Heart right ventricle (tissue), 16 donors: ENCODE measurements around the gene MSL2. TPM values are rescaled to one million over a fixed set of nuclear protein-coding genes. Genes with fewer than 3 reads are reported as not detected.

ENCODE experiments used
- ATAC-seq, 8 donors: fragments of 200-7000 bp; cut with Tn5 transposase; one replicate each; pipeline ENCODE4 v1.9.1; 2020; ENCODE audit warnings: mild to moderate bottlenecking in 8 of 8, moderate library complexity in 8 of 8, moderate number of reproducible peaks in 1 of 8
- DNase-seq, 2 donors: peaks; one replicate each; pipeline ENCODE4 v3.0.0-alpha.2; 2020
- H3K27ac ChIP-seq, 10 donors: fragments of 200-600 bp; sonication (generic) in 2 of 10; one replicate each; pipeline versions ENCODE4 v1.5.0 to v1.8.0; 2020 to 2022; ENCODE audit warnings: mild to moderate bottlenecking in 3 of 10
- H3K27me3 ChIP-seq, 7 donors: fragments of 200-600 bp; one replicate each; pipeline ENCODE4 v1.8.0; 2021 to 2022; ENCODE audit warnings: mild to moderate bottlenecking in 2 of 7
- H3K36me3 ChIP-seq, 9 donors: fragments of 200-600 bp; sonication (generic) in 1 of 9; one replicate each; pipeline versions ENCODE4 v1.5.0 to v1.8.0; 2020 to 2022; ENCODE audit warnings: mild to moderate bottlenecking in 2 of 9
- H3K4me1 ChIP-seq, 9 donors: fragments of 200-600 bp; sonication (generic) in 1 of 9; one replicate each; pipeline versions ENCODE4 v1.5.0 to v1.8.0; 2020 to 2022; ENCODE audit warnings: mild to moderate bottlenecking in 4 of 9
- H3K4me3 ChIP-seq, 10 donors: fragments of 200-600 bp; sonication (generic) in 2 of 10; one replicate each; pipeline versions ENCODE4 v1.5.0 to v1.8.0; 2020 to 2022; ENCODE audit warnings: mild to moderate bottlenecking in 7 of 10, moderate library complexity in 2 of 10
- H3K9me3 ChIP-seq, 11 donors: fragments of 200-600 bp in 10 of 11; sonication (generic) in 2 of 11; one replicate each; pipeline versions ENCODE4 v1.5.0 to v1.8.0; 2013 to 2022; ENCODE audit warnings: mild to moderate bottlenecking in 2 of 11, control low read depth in 1 of 11, moderate library complexity in 1 of 11
- WGBS, 2 donors: extraction: QIAGEN DNeasy Blood & Tissue Kit; methylation state at CpG; one replicate each; pipeline ENCODE4 v1.1.7; 2013; ENCODE audit warnings: inconsistent platforms in 1 of 2; 5-methylcytosine and 5-hydroxymethylcytosine counted together
- intact Hi-C, 10 donors: fragments of 100-400 bp; cut with DNase I; formaldehyde crosslinking; loops; one replicate each; pipeline versions ENCODE4 v1.11.1 to v1.14.2; 2022
- polyA plus RNA-seq, 2 donors: library from polyadenylated mRNA; stranded (reverse); fragments of 200-250 nt; gene quantifications; one replicate each; pipeline ENCODE4 v1.2.3, GENCODE V29; 2013
- total RNA-seq, 10 donors: library from RNA; stranded (reverse); fragmentation: NEBNext Ultra II Directional in 3 of 10; extraction: Animal tissue kit (Norgen Biotek cat#: 25700) in 3 of 10; gene quantifications; one replicate each; pipeline versions ENCODE4 v1.2.1 to v1.2.4, GENCODE V29; 2021 to 2023
- TF ChIP-seq, protein P1 (sequence below), 9 donors: fragments of 200-600 bp; sonication (generic) in 2 of 9; IDR thresholded peaks; one replicate each; pipeline versions ENCODE4 v1.5.0 to v1.8.0; 2021 to 2022; ENCODE audit warnings: antibody characterized with exemption in 9 of 9, mild to moderate bottlenecking in 5 of 9, moderate library complexity in 1 of 9
- donor health status: Arrhythmogenic right ventricular cardiomyopathy.
- donor health status: ischemic (EF 13 %, LVEDD 7.1; RV severe dilation, severe dysfunction).
- donor health status: healthy with polysubstance abuse.
- donor health status: DM: no; HTN: yes; CAD: no.
- donor health status: DM: no; HTN: no; CAD: no.
- donor health status: ischemic (EF 25% LVEDD 6.9; RV normal size, moderate dysfunction).
- donor health status: ischemic (EF 25% LVEDD 5.7; RV mildly dilated, moderate dysfunction).
- donor health status: healthy.
- donor health status: DM: yes; HTN: yes; CAD: no.
- donor health status: Ischemic cardiomyopathy.
- donor health status: ischemic (EF 35%, LVEDD 5.7; RV mildly dilated, moderate dysfunction).
- donor health status: nonischemic (EF 11% LVEDD 7.7; RV severe dilation, severe dysfunction).
- donor health status: DM: yes; HTN: yes; CAD: no.
- donor health status: PGD.
- donor health status: ischemic (EF 29% LVEDD 5.4; RV normal size, mild dysfunction).
- donor health status: nonischemic (EF 23%, LVEDD 6.1; RV moderate dilation, normal function).

MSL2 gene
- total and polyA plus RNA-seq, 12 donors, result 3.8 to 25.2 (median 20.1) TPM

DNA sequence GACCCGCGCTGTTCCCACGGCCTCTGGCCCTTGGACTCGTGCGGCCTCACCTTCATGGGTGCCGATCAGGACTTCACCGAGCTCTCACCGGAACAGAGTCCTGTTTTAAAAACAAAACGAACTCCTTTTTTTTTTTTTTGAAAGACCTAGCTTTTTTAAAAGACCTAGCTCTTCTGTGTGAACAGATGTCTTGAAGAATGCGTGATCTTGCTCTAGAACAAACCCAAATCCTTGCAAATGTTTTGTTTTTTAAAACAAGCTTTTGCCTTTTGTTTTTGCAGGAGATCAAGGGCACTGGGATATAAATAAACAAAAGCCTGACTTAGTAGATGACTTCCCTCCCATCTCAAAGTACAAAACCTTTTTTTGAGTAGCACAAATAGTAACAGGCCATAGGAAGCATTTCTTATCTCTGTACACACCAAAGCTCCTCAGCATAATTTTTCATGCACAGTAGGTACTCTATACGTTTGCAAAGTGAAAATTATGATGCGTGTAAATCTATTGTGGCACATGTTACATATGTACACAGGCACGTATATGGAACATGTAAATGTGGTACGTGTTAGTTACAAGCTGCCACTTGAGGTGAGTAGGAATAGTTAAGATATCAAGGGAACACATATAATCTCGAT lies 1.1 kb upstream of the MSL2 start:
- Histone ChIP-seq H3K36me3 (no peaks in the 10 kb centered on the region), H3K4me1 (peaks cover 3 to 32% (median 24%) of the 10 kb centered on the region in 9 donors), H3K27me3 (no peaks in the 10 kb centered on the region), H3K27ac (peak overlapping the region; percentile 98 to 100 (median 100)), H3K9me3 (no peaks in the 10 kb centered on the region), H3K4me3 (peak overlapping the region; percentile 70 to 95 (median 80))
- TF ChIP-seq, protein P1, sequence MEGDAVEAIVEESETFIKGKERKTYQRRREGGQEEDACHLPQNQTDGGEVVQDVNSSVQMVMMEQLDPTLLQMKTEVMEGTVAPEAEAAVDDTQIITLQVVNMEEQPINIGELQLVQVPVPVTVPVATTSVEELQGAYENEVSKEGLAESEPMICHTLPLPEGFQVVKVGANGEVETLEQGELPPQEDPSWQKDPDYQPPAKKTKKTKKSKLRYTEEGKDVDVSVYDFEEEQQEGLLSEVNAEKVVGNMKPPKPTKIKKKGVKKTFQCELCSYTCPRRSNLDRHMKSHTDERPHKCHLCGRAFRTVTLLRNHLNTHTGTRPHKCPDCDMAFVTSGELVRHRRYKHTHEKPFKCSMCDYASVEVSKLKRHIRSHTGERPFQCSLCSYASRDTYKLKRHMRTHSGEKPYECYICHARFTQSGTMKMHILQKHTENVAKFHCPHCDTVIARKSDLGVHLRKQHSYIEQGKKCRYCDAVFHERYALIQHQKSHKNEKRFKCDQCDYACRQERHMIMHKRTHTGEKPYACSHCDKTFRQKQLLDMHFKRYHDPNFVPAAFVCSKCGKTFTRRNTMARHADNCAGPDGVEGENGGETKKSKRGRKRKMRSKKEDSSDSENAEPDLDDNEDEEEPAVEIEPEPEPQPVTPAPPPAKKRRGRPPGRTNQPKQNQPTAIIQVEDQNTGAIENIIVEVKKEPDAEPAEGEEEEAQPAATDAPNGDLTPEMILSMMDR (IDR thresholded peaks at IDR 0.05), result no peak
- no peak for DNase-seq
- intact Hi-C loops, result loop anchor here in 6 of 10 donors (1.0 to 10.0 kb wide), 9 partner anchors 50 to 556 kb away; partner anchors contain the start of genes PCCB (in 3 of the 6), STAG1 (in 3 of the 6) and PPP2R3A (in 1 of the 6)
- no peak for ATAC-seq
- 13 to 18% methylated on average over 15 of the region's 15 CpGs for WGBS, 2 donors

DNA sequence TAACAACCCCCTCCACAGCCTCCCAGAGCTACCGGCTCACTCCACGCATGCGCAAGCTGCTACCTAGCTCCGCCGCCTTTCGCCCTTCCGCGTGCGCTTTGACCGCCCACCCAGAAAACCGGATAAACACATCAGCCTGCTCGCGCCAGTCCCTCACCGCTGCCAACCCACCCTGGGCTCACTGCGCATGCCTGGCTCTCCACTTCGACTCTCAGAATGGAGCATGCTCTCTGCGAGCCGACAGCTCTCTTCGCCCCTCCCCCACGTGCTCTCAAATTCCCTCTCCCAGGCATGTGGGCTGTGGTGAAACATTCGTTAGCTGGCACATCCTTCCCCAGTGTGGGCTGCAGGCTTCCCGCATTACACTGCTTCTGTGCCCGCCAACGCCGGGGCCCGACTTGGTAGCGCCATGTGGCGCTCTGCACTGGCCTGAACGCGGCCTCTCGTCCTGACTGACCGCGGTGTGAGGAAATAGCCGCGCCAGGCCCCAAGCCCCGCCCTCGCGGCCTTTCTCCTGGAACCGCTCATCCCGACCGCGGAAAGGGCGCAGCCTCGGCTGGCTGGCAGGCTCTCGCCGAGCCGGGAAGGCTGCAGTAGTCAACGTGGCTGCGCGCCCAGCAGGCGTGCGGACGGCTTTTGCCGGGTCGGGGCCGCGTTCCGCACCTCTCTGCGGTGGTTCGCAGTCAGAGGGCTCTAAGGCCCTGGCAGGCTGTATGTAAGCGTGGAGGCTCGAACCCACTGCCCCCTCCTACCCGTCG lies 445 bp upstream of the MSL2 start:
- Histone ChIP-seq H3K36me3 (no peaks in the 10 kb centered on the region), H3K9me3 (no peaks in the 10 kb centered on the region), H3K27ac (peak overlapping the region; percentile 98 to 100 (median 100)), H3K27me3 (no peaks in the 10 kb centered on the region), H3K4me1 (peaks cover 3 to 39% (median 31%) of the 10 kb centered on the region in 9 donors), H3K4me3 (peak overlapping the region; percentile 70 to 95 (median 80))
- intact Hi-C loops, result loop anchor here in 7 of 10 donors (1.0 to 10.0 kb wide), 9 partner anchors 51 to 556 kb away; partner anchors contain the start of genes PCCB (in 5 of the 7), STAG1 (in 3 of the 7) and PPP2R3A (in 1 of the 7)
- TF ChIP-seq, protein P1 (IDR thresholded peaks at IDR 0.05), result peak in 1 of 9 donors; percentile 10
- DNase-seq (peak; percentile 99), ATAC-seq (peak; percentile 89 to 96 (median 94))
- WGBS, 2 donors, result 0 to 1% methylated on average over 64 of the region's 64 CpGs

DNA sequence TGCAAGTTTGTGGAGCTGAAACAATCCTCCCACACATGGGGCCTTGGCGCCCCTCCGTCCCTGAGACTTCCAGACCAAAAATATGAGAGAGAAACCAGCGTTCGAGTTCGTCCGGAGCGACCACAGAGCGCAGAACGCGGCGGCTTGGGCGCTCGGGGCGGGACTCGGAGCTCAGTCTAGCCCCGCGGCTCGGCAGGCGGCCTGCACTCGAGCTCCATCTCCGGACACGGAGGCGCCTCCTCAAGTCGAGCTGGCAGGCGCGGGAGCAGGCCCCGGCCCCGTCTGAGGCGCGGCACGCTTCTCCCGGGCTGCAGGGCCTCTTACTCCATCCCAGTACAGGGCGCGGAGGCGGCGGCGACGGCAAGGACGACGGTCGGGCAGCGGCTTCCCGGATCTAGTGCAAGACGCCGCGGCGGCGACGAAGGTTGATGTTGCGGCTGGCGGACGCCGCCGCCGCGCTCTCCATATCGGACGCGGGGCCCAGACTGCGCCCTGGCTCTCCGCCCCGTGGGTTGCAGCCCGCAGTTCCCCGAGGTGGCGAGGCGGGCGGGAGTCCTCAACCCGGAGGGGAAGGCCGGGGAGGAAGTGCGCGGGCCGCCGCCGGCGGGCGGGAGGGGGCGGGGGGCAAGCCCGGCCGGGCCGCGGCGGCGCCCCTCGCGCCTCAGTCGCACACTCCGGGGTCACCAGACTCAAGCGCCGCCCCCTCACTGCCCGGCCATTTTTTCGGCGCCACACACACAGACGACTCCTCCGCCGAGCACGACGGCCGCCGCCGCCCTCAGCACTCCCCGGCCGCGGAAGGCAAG lies 674 bp downstream of the MSL2 start:
- H3K27me3 ChIP-seq, result no peaks in the 10 kb centered on the region
- no peaks in the 10 kb centered on the region for H3K9me3 ChIP-seq
- peaks cover 3 to 50% (median 42%) of the 10 kb centered on the region in 9 donors for H3K4me1 ChIP-seq
- ATAC-seq, result peak; percentile 10 to 71 (median 56)
- no peaks in the 10 kb centered on the region for H3K36me3 ChIP-seq
- intact Hi-C loops, result loop anchor here in 7 of 10 donors (1.0 to 10.0 kb wide), 10 partner anchors 51 to 557 kb away; partner anchors contain the start of genes PCCB (in 4 of the 7), STAG1 (in 3 of the 7) and PPP2R3A (in 1 of the 7)
- 0% methylated on average over 87 to 103 of the region's 103 CpGs for WGBS, 2 donors
- peak; percentile 83 to 84 for DNase-seq
- H3K27ac ChIP-seq, result peak overlapping the region; percentile 98 to 100 (median 100)
- peak overlapping the region; percentile 70 to 95 (median 80) for H3K4me3 ChIP-seq
- TF ChIP-seq, protein P1 (IDR thresholded peaks at IDR 0.05), result no peak
